GM12874 (cell line): ENCODE data around the gene FBXL7.

Experiments used
- TF ChIP-seq, protein P1 (sequence below): IDR thresholded peaks from 2 replicates; pipeline ENCODE4 v1.5.1; 2011; ENCODE audit warnings: low read depth, mild to moderate bottlenecking, control low read depth, low read length, moderate library complexity; ENCODE audit not compliant: insufficient read depth

Gene FBXL7

DNA sequence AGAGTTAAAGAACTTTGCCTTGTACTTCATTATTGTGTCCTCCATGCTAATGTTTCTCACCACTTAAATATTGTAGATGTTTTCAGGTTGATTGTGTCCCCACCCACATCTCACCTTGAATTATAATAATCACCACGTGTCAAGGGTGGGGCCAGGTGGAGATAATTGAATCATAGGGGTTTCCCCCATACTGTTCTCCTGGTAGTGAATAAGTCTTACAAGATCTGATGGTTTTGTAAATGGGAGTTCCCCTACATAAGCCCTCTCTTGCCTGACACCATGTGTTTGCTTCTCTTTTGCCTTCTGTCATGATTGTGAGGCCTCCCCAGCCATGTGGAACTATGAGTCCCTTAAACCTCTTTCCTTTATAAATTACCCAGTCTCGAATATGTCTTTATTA lies 248.3 kb downstream of the FBXL7 start:
- TF ChIP-seq, protein P1, sequence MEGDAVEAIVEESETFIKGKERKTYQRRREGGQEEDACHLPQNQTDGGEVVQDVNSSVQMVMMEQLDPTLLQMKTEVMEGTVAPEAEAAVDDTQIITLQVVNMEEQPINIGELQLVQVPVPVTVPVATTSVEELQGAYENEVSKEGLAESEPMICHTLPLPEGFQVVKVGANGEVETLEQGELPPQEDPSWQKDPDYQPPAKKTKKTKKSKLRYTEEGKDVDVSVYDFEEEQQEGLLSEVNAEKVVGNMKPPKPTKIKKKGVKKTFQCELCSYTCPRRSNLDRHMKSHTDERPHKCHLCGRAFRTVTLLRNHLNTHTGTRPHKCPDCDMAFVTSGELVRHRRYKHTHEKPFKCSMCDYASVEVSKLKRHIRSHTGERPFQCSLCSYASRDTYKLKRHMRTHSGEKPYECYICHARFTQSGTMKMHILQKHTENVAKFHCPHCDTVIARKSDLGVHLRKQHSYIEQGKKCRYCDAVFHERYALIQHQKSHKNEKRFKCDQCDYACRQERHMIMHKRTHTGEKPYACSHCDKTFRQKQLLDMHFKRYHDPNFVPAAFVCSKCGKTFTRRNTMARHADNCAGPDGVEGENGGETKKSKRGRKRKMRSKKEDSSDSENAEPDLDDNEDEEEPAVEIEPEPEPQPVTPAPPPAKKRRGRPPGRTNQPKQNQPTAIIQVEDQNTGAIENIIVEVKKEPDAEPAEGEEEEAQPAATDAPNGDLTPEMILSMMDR = no peak

GRCh38 chr5:15752663-15753285 lies 252.8 kb downstream of the FBXL7 start:
- TF ChIP-seq, protein P1 = no peak

DNA sequence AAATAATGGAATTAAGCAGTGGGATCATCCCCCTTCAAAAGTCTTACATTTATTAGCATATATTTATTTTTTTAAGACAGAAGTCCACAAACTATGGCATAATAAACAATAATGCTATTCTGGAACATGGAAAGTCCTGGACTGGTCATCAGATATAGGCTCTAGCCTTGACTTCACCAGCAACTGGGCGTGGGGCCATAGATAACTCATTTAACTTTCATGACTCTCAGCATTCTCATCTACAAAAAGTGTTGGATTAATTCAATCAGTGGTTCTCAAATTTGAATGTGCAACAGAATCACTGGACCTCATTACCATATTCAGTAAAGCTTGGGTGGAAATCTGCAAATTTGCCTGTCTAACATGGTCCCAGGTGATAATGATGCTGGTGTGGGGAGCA lies 253.8 kb downstream of the FBXL7 start:
- TF ChIP-seq, protein P1 = no peak

- TF ChIP-seq, protein P1 = no peak
Observed at GRCh38 chr5:15757103-15757502, 257.1 kb downstream of the FBXL7 start.

DNA sequence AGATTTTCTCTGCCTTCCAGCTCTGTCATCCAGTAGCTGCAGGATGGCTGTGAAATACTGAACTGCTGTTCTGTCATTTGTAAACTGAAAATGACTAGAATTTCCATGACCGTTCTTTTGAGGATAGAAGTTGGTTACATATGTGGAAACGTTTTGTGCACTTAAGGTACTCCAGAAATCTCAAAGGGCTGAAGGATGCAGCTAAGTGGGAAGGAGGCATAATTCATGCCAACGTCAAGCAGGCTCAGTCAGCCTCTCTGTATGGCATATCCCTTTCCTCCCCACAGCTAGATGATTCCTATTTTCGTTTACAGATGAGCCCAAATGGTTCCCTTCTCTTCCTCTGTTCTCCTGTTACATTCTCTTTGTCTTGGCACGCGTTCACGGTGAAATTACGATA lies 257.6 kb downstream of the FBXL7 start:
- TF ChIP-seq, protein P1 = no peak

GRCh38 chr5:15762668-15763067 lies 262.7 kb downstream of the FBXL7 start:
- TF ChIP-seq, protein P1 = no peak

- TF ChIP-seq, protein P1 = no peak
Observed at GRCh38 chr5:15763754-15764153, 263.8 kb downstream of the FBXL7 start.
